22Rv1 (cell line): ENCODE measurements around the gene ASPSCR1.

ENCODE experiments used
- CTCF ChIP-seq: fragments of 450-650 bp; IDR thresholded peaks from 2 replicates; pipeline ENCODE4 v1.5.1; 2017; ENCODE audit warnings: mild to moderate bottlenecking
- ZFX ChIP-seq: fragments of 450-650 bp; IDR thresholded peaks from 2 replicates; pipeline ENCODE4 v1.6.1; 2017; ENCODE audit warnings: antibody characterized with exemption, borderline replicate concordance

GRCh38 chr17:82037092-82037888, 59.9 kb downstream of the ASPSCR1 start, which contains the start of gene DCXR:
- TF ChIP-seq CTCF, result peak; percentile 96
- no peak for TF ChIP-seq ZFX
